Measurements from ENCODE around the gene HES4.
A peak's percentile ranks its signal among the peaks of the same experiment; 100 is the strongest.

HES4 gene

GRCh38 chr1:999725-1000356 lies at the start of gene HES4:
TSS of gene HES4 (minus strand) at chr1:1000097. CDS start at chr1:999973, 124 bp downstream.
- Mint-ChIP-seq H3K27ac (peak within 1 kb of the TSS; percentile 45), H3K36me3 (no peaks in the 10 kb centered on the region), H3K9me3 (no peaks in the 10 kb centered on the region), H3K4me3 (peak within 1 kb of the TSS; percentile 51), H3K4me1 (peaks cover 15% of the 10 kb centered on the region), H3K27me3 (peaks cover 94% of the 10 kb centered on the region)
- DNase-seq: peak; percentile 73
- CTCF ChIA-PET: no interaction called here

GRCh38 chr1:1048765-1049164 lies 48.9 kb upstream of the HES4 start:
- CTCF ChIA-PET: no interaction called here
- H3K4me3 Mint-ChIP-seq: no peak overlapping the region
- no peaks in the 10 kb centered on the region for H3K36me3 Mint-ChIP-seq
- no peaks in the 10 kb centered on the region for H3K4me1 Mint-ChIP-seq
- no peaks in the 10 kb centered on the region for H3K27me3 Mint-ChIP-seq
- DNase-seq: no peak
- no peak overlapping the region for H3K27ac Mint-ChIP-seq
- peaks cover 8% of the 10 kb centered on the region for H3K9me3 Mint-ChIP-seq

- Mint-ChIP-seq H3K4me3 (no peak overlapping the region), H3K4me1 (no peaks in the 10 kb centered on the region), H3K9me3 (peaks cover 8% of the 10 kb centered on the region), H3K27me3 (no peaks in the 10 kb centered on the region), H3K27ac (no peak overlapping the region), H3K36me3 (no peaks in the 10 kb centered on the region)
- no peak for DNase-seq
- CTCF ChIA-PET: no interaction called here
These were observed 48.1 kb upstream of the HES4 start for GRCh38 chr1:1047963-1048362.

- CTCF ChIA-PET: no interaction called here
- no peak for DNase-seq
- no peaks in the 10 kb centered on the region for H3K27me3 Mint-ChIP-seq
- no peaks in the 10 kb centered on the region for H3K36me3 Mint-ChIP-seq
- H3K4me1 Mint-ChIP-seq: no peaks in the 10 kb centered on the region
- H3K27ac Mint-ChIP-seq: no peak overlapping the region
- no peak overlapping the region for H3K4me3 Mint-ChIP-seq
- H3K9me3 Mint-ChIP-seq: peaks cover 3% of the 10 kb centered on the region
These were observed 47.5 kb upstream of the HES4 start for GRCh38 chr1:1047407-1047806.

- Mint-ChIP-seq H3K27ac (no peak overlapping the region), H3K9me3 (no peaks in the 10 kb centered on the region), H3K4me3 (no peak overlapping the region), H3K27me3 (no peaks in the 10 kb centered on the region), H3K36me3 (no peaks in the 10 kb centered on the region), H3K4me1 (no peaks in the 10 kb centered on the region)
- CTCF ChIA-PET: no interaction called here
- DNase-seq: no peak
These were observed 46.9 kb upstream of the HES4 start for GRCh38 chr1:1046767-1047166.

GRCh38 chr1:1046243-1046642 lies 46.3 kb upstream of the HES4 start:
- no peaks in the 10 kb centered on the region for H3K9me3 Mint-ChIP-seq
- H3K27me3 Mint-ChIP-seq: no peaks in the 10 kb centered on the region
- H3K27ac Mint-ChIP-seq: no peak overlapping the region
- CTCF ChIA-PET: no interaction called here
- no peak for DNase-seq
- no peaks in the 10 kb centered on the region for H3K36me3 Mint-ChIP-seq
- H3K4me3 Mint-ChIP-seq: no peak overlapping the region
- no peaks in the 10 kb centered on the region for H3K4me1 Mint-ChIP-seq

GRCh38 chr1:1045129-1045528 lies 45.2 kb upstream of the HES4 start:
- CTCF ChIA-PET: no interaction called here
- no peaks in the 10 kb centered on the region for H3K4me1 Mint-ChIP-seq
- no peak overlapping the region for H3K4me3 Mint-ChIP-seq
- peaks cover 3% of the 10 kb centered on the region for H3K27me3 Mint-ChIP-seq
- no peaks in the 10 kb centered on the region for H3K9me3 Mint-ChIP-seq
- H3K27ac Mint-ChIP-seq: no peak overlapping the region
- no peak for DNase-seq
- H3K36me3 Mint-ChIP-seq: no peaks in the 10 kb centered on the region

GRCh38 chr1:1044455-1045078 lies 44.7 kb upstream of the HES4 start:
- Mint-ChIP-seq H3K4me1 (peaks cover 3% of the 10 kb centered on the region), H3K27ac (no peak overlapping the region), H3K27me3 (peaks cover 8% of the 10 kb centered on the region), H3K4me3 (no peak overlapping the region), H3K36me3 (no peaks in the 10 kb centered on the region), H3K9me3 (no peaks in the 10 kb centered on the region)
- DNase-seq: no peak
- CTCF ChIA-PET: interaction anchor here (0.6 to 0.9 kb wide), 2 partner anchors 19 to 21 kb away, joined by 3 read pairs; no protein-coding TSS in a partner anchor

- Mint-ChIP-seq H3K4me3 (no peak overlapping the region), H3K27me3 (peaks cover 15% of the 10 kb centered on the region), H3K27ac (no peak overlapping the region), H3K9me3 (no peaks in the 10 kb centered on the region), H3K36me3 (no peaks in the 10 kb centered on the region), H3K4me1 (peaks cover 10% of the 10 kb centered on the region)
- CTCF ChIA-PET: interaction anchor here (0.6 to 0.9 kb wide), 2 partner anchors 20 kb away, joined by 3 read pairs; no protein-coding TSS in a partner anchor
- DNase-seq: no peak
These were observed 44.0 kb upstream of the HES4 start for GRCh38 chr1:1043921-1044320.

GRCh38 chr1:1043411-1043810 lies 43.5 kb upstream of the HES4 start:
- Mint-ChIP-seq H3K27me3 (peaks cover 20% of the 10 kb centered on the region), H3K27ac (no peak overlapping the region), H3K36me3 (no peaks in the 10 kb centered on the region), H3K4me3 (no peak overlapping the region), H3K9me3 (no peaks in the 10 kb centered on the region), H3K4me1 (peaks cover 15% of the 10 kb centered on the region)
- no peak for DNase-seq
- CTCF ChIA-PET: no interaction called here

GRCh38 chr1:1042835-1043234 lies 42.9 kb upstream of the HES4 start:
- no peak for DNase-seq
- Mint-ChIP-seq H3K36me3 (no peaks in the 10 kb centered on the region), H3K27ac (no peak overlapping the region), H3K27me3 (peaks cover 26% of the 10 kb centered on the region), H3K4me1 (peaks cover 17% of the 10 kb centered on the region), H3K9me3 (no peaks in the 10 kb centered on the region), H3K4me3 (no peak overlapping the region)
- CTCF ChIA-PET: no interaction called here

- Mint-ChIP-seq H3K27me3 (peaks cover 34% of the 10 kb centered on the region), H3K9me3 (no peaks in the 10 kb centered on the region), H3K36me3 (no peaks in the 10 kb centered on the region), H3K4me3 (peak overlapping the region; percentile 28), H3K27ac (no peak overlapping the region), H3K4me1 (peaks cover 17% of the 10 kb centered on the region)
- no peak for DNase-seq
- CTCF ChIA-PET: interaction anchor here (2.3 kb wide), 1 partner anchor 18 kb away, joined by 7 read pairs; no protein-coding TSS in a partner anchor
These were observed 42.0 kb upstream of the HES4 start for GRCh38 chr1:1041873-1042272.

GRCh38 chr1:1041092-1041523 lies 41.2 kb upstream of the HES4 start:
- Mint-ChIP-seq H3K9me3 (no peaks in the 10 kb centered on the region), H3K27ac (no peak overlapping the region), H3K4me3 (no peak overlapping the region), H3K36me3 (no peaks in the 10 kb centered on the region), H3K4me1 (peaks cover 17% of the 10 kb centered on the region), H3K27me3 (peaks cover 42% of the 10 kb centered on the region)
- DNase-seq: no peak
- CTCF ChIA-PET: interaction anchor here (0.7 to 5.5 kb wide), 4 partner anchors 19 to 82 kb away, joined by 3 to 30 read pairs (median 6); no protein-coding TSS in a partner anchor

- peaks cover 50% of the 10 kb centered on the region for H3K27me3 Mint-ChIP-seq
- H3K4me1 Mint-ChIP-seq: peaks cover 17% of the 10 kb centered on the region
- H3K4me3 Mint-ChIP-seq: peak overlapping the region; percentile 46
- peak; percentile 87 for DNase-seq
- H3K27ac Mint-ChIP-seq: no peak overlapping the region
- no peaks in the 10 kb centered on the region for H3K9me3 Mint-ChIP-seq
- CTCF ChIA-PET: interaction anchor here (0.7 to 5.5 kb wide), 8 partner anchors 19 to 83 kb away, joined by 3 to 30 read pairs (median 3); no protein-coding TSS in a partner anchor
- H3K36me3 Mint-ChIP-seq: no peaks in the 10 kb centered on the region
These were observed 40.4 kb upstream of the HES4 start for GRCh38 chr1:1040004-1040991.
